ENCODE results near the gene FAM222B.
"Not testable (repeated sequence)": the region's sequence is repeated elsewhere in the genome, so short reads cannot be mapped to it uniquely, and the experiment has no call there.

DNA sequence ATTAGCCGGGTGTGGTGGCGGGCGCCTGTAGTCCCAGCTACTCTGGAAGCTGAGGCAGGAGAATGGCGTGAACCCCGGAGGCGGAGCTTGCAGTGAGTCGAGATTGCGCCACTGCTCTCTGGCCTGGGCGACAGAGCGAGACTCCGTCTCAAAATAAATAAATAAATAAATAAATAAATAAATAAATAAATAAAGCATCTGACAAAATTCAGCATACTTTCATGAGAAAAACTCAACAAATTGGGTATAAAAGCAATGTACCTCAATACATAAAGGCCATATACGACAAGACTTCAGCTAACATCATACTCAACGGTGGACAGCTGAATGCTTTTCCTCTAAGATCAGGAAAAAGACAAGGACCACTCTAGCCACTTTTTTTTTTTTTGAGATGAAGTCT, 63.0 kb downstream of the FAM222B start:
- TF ChIP-seq CTCF, EZH2 (IDR thresholded peaks at IDR 0.05): not testable (repeated sequence)
